HepG2 (cell line): ENCODE measurements around the gene ZNF503. TPM values are rescaled to one million over a fixed set of nuclear protein-coding genes. Genes with fewer than 3 reads are reported as not detected.

Source experiments
- ATAC-seq: fragments of 200-7000 bp; cut with Tn5 transposase; 3 replicates; pipeline ENCODE4 v1.9.1; 2020; ENCODE audit warnings: mild to moderate bottlenecking, moderate library complexity
- BruUV-seq: library from RNA; stranded (reverse); fragments of 400-500 nt; replicated peaks from 2 replicates; lab custom pipeline; 2021; lab: Mats Ljungman, UMichigan
- CTCF ChIA-PET: fragments of 300-600 bp; formaldehyde crosslinking; extraction: SDS; loops from one replicate; lab custom pipeline; 2021; ENCODE audit warnings: low total read pairs, inconsistent platforms, low intra/inter-chr PET ratio; lab: Yijun Ruan, JAX
- POLR2A ChIA-PET: fragments of 350-600 bp; sonication (Branson Sonifier 250); formaldehyde crosslinking; loops from one replicate; lab custom pipeline; 2020; ENCODE audit warnings: antibody characterized with exemption, inconsistent platforms; lab: Yijun Ruan, JAX
- DNase-seq: peaks from one replicate; pipeline ENCODE4 v3.0.0-alpha.2; 2015; ENCODE audit warnings: low spot score
- FAIRE-seq: peaks from 3 replicates; lab custom pipeline; 2011; peaks lifted over from hg19 to GRCh38; lab: Jason Lieb, UNC
- H2AFZ ChIP-seq: one replicate; pipeline ENCODE4 v1.6.1; 2011; ENCODE audit warnings: low read length, inconsistent platforms
- H3K27ac ChIP-seq: fragments of 300-600 bp; 3 replicates; pipeline ENCODE4 v1.8.0; 2011; ENCODE audit warnings: mixed run types, mild to moderate bottlenecking, mixed read lengths, low read length, inconsistent platforms; ENCODE audit not compliant: insufficient read depth; ENCODE audit errors: extremely low read length
- H3K27me3 ChIP-seq, 2 experiments: fragments of 200-600 bp in 1 of 2; 2 replicates in 1 of 2; 3 replicates in 1 of 2; pipeline versions ENCODE4 v1.6.0 to v1.8.0; 2011; ENCODE audit warnings: low read length in 2 of 2, mild to moderate bottlenecking in 2 of 2, moderate library complexity in 2 of 2, inconsistent platforms in 1 of 2; ENCODE audit not compliant: insufficient read depth in 2 of 2, control insufficient read depth in 1 of 2
- H3K36me3 ChIP-seq, 2 experiments: fragments of 200-600 bp in 1 of 2; replicated peaks in 1 of 2; 2 replicates in 1 of 2; 3 replicates in 1 of 2; pipeline versions ENCODE4 v1.5.1 to v1.8.0; 2011; ENCODE audit warnings: low read length in 2 of 2, inconsistent platforms in 1 of 2; ENCODE audit not compliant: insufficient read depth in 2 of 2, control insufficient read depth in 1 of 2
- H3K4me1 ChIP-seq: 2 replicates; pipeline ENCODE4 v1.5.1; 2012; ENCODE audit warnings: low read length, inconsistent platforms; ENCODE audit not compliant: insufficient read depth
- H3K4me2 ChIP-seq: 2 replicates; pipeline ENCODE4 v1.6.0; 2011; ENCODE audit warnings: low read depth, low read length, inconsistent platforms
- H3K4me3 ChIP-seq, 3 experiments: fragments of 200-600 bp in 1 of 3; sonication (generic), shearing (Covaris generic) in 1 of 3; replicated peaks in 1 of 3; 2 replicates each; pipeline ENCODE4 v1.5.1; 2011 to 2016; ENCODE audit warnings: low read length in 3 of 3, inconsistent platforms in 2 of 3, low read depth in 2 of 3, mild to moderate bottlenecking in 2 of 3, control low read depth in 1 of 3, mixed read lengths in 1 of 3; ENCODE audit not compliant: insufficient read depth in 1 of 3
- H3K79me2 ChIP-seq: one replicate; pipeline ENCODE4 v1.6.1; 2011; ENCODE audit warnings: low read length, inconsistent platforms; ENCODE audit not compliant: insufficient read depth
- H3K9ac ChIP-seq: 2 replicates; pipeline ENCODE4 v1.6.0; 2011; ENCODE audit warnings: mild to moderate bottlenecking, low read depth, low read length, inconsistent platforms; ENCODE audit not compliant: insufficient read depth
- H3K9me3 ChIP-seq: 2 replicates; pipeline ENCODE4 v1.5.1; 2012; ENCODE audit warnings: mild to moderate bottlenecking, low read length
- H4K20me1 ChIP-seq: 2 replicates; pipeline ENCODE4 v1.6.0; 2011; ENCODE audit warnings: inconsistent platforms, mild to moderate bottlenecking, low read length, moderate library complexity; ENCODE audit not compliant: insufficient read depth
- ATRX ChIP-seq: sonication (generic); formaldehyde crosslinking; IDR thresholded peaks from 2 replicates; pipeline ENCODE4 v1.4.0; 2020; ENCODE audit warnings: missing genetic modification reagents, borderline replicate concordance
- DPF2 ChIP-seq: sonication (generic); formaldehyde crosslinking; IDR thresholded peaks from 2 replicates; pipeline ENCODE4 v1.4.0; 2020; ENCODE audit warnings: mild to moderate bottlenecking, low read depth, missing genetic modification reagents, borderline replicate concordance
- ELF1 ChIP-seq: sonication (generic); formaldehyde crosslinking; IDR thresholded peaks from 2 replicates; pipeline ENCODE4 v1.4.0; 2020; ENCODE audit warnings: missing genetic modification reagents
- FOSL2 ChIP-seq: sonication (generic); formaldehyde crosslinking; IDR thresholded peaks from 2 replicates; pipeline ENCODE4 v1.4.0; 2020; ENCODE audit warnings: missing genetic modification reagents
- FOXA1 ChIP-seq, 2 experiments: fragments of 450-650 bp in 1 of 2; sonication (generic) in 1 of 2; formaldehyde crosslinking in 1 of 2; IDR thresholded peaks; 2 replicates each; pipeline versions ENCODE4 v1.4.0 to v1.6.1; 2016 to 2020; ENCODE audit warnings: missing genetic modification reagents in 1 of 2
- MED1 ChIP-seq: sonication (generic); formaldehyde crosslinking; IDR thresholded peaks from 2 replicates; pipeline ENCODE4 v1.4.0; 2020; ENCODE audit warnings: missing genetic modification reagents
- MLLT10 ChIP-seq: sonication (generic); formaldehyde crosslinking; IDR thresholded peaks from 2 replicates; pipeline ENCODE4 v1.4.0; 2020; ENCODE audit warnings: missing genetic modification reagents
- ZNF12 ChIP-seq: sonication (generic); formaldehyde crosslinking; IDR thresholded peaks from 2 replicates; pipeline ENCODE4 v1.5.0; 2020; ENCODE audit warnings: missing genetic modification reagents
- ZNF121 ChIP-seq: sonication (generic); formaldehyde crosslinking; IDR thresholded peaks from 2 replicates; pipeline ENCODE4 v1.5.0; 2020; ENCODE audit warnings: mild to moderate bottlenecking, missing genetic modification reagents
- ZNF569 ChIP-seq: sonication (generic); formaldehyde crosslinking; IDR thresholded peaks from 2 replicates; pipeline ENCODE4 v1.5.0; 2020; ENCODE audit warnings: mild to moderate bottlenecking, missing genetic modification reagents, moderate library complexity, borderline replicate concordance
- ZNF768 ChIP-seq: sonication (generic); formaldehyde crosslinking; IDR thresholded peaks from 2 replicates; pipeline ENCODE4 v1.4.0; 2020; ENCODE audit warnings: missing genetic modification reagents
- ZSCAN21 ChIP-seq: sonication (generic); formaldehyde crosslinking; IDR thresholded peaks from 2 replicates; pipeline ENCODE4 v1.8.0; 2022; ENCODE audit warnings: mild to moderate bottlenecking, missing genetic modification reagents, moderate library complexity, borderline replicate concordance
- WGBS: methylation state at CpG from one replicate; pipeline ENCODE4 v1.1.6; 2017; ENCODE audit warnings: low lambda C conversion rate; 5-methylcytosine and 5-hydroxymethylcytosine counted together
- in situ Hi-C: cut with HindIII; loops from 2 replicates; pipeline ENCODE4 v1.10.0; 2017; ENCODE audit warnings: low pct_unique_long_range_greater_than_20kb; ENCODE audit not compliant: extremely low pct_ligation_motif_present
- intact Hi-C: fragments of 100-400 bp; cut with micrococcal nuclease; formaldehyde crosslinking; loops from one replicate; pipeline ENCODE4 v1.10.0; 2022; ENCODE audit not compliant: unreplicated experiment
- polyA plus RNA-seq, 8 experiments: library from polyadenylated mRNA; depleted of rRNA in 3 of 8; stranded (reverse) in 7 of 8; unstranded in 1 of 8; fragments of >200 nt; fragmentation: Illumina TruSeq in 4 of 8; extraction: Trizol in 4 of 8; gene quantifications; 2 replicates each; pipeline versions ENCODE4 v1.2.1 to v1.2.3, GENCODE V29; 2011 to 2016; ENCODE audit warnings: low read depth in 4 of 8, missing spikeins in 1 of 8, mixed read lengths in 1 of 8; ENCODE audit not compliant: insufficient read depth in 1 of 8
- total RNA-seq, 5 experiments: library from RNA; depleted of rRNA; stranded (reverse); fragments of >200 nt; fragmentation: Illumina TruSeq; extraction: Trizol; gene quantifications; 2 replicates each; pipeline ENCODE4 v1.2.3, GENCODE V29; 2016; ENCODE audit warnings: low read depth in 1 of 5

Gene ZNF503
- total and polyA plus RNA-seq, 2 of the 13 experiments (the other 11 are each of a cell fraction or from before 2014, with no cell fraction given): 2.7 to 8.3 TPM

GRCh38 chr10:75434291-75434690 lies 32.7 kb upstream of the ZNF503 start:
- WGBS: 95% methylated on average over 8 of the region's 8 CpGs
- ChIA-PET CTCF (no interaction called here), POLR2A (interaction anchor here (3.7 to 12.3 kb wide), 2 partner anchors 25 to 31 kb away, joined by 9 to 219 read pairs; partner anchors contain the start of gene ZNF503)
- no peak for ATAC-seq
- no TSS peak for BruUV-seq
- TF ChIP-seq FOSL2 (CRISPR knock-in tag) (0 out of 2 replicates have a peak, but pooled peaks have one; percentile 46), MLLT10 (CRISPR knock-in tag) (no peak), FOXA1 (IDR thresholded peaks at IDR 0.05) (no peak), FOXA1 (CRISPR knock-in tag; IDR thresholded peaks at IDR 0.05) (no peak), ATRX (CRISPR knock-in tag) (no peak), ZNF12 (CRISPR knock-in tag) (no peak), DPF2 (no peak), ZNF768 (no peak), ZNF569 (CRISPR knock-in tag) (no peak), ZSCAN21 (CRISPR knock-in tag) (no peak), MED1 (no peak), ELF1 (CRISPR knock-in tag) (no peak), ZNF121 (CRISPR knock-in tag) (peak; percentile 62; the same call in 1 of the 2 replicates)
- intact Hi-C loops: loop anchor here (5.0 to 10.0 kb wide), 2 partner anchors 63 to 91 kb away; no protein-coding TSS in a partner anchor
- H3K9ac ChIP-seq: no peak overlapping the region
- H3K36me3 ChIP-seq: no peaks in the 10 kb centered on the region; a peak in 2 of 5 replicates
- H3K9me3 ChIP-seq: no peaks in the 10 kb centered on the region
- DNase-seq: no peak
- no peak overlapping the region for H3K4me2 ChIP-seq
- H3K27ac ChIP-seq: no peak overlapping the region
- peaks cover 90% of the 10 kb centered on the region for H3K4me1 ChIP-seq
- H3K27me3 ChIP-seq: no peaks in the 10 kb centered on the region
- H2AFZ ChIP-seq: no peak overlapping the region
- FAIRE-seq: no peak
- no peak overlapping the region for H3K4me3 ChIP-seq
- H4K20me1 ChIP-seq: no peaks in the 10 kb centered on the region
- in situ Hi-C loops: loop anchor here (5.0 kb wide), 1 partner anchor 63 kb away; no protein-coding TSS in a partner anchor
- H3K79me2 ChIP-seq: peaks cover 21% of the 10 kb centered on the region
